GM23248 (cell line): ENCODE results near the gene AKAP6. TPM values are rescaled to one million over a fixed set of nuclear protein-coding genes. Genes with fewer than 3 reads are reported as not detected.
A peak's percentile ranks its signal among the peaks of the same experiment; 100 is the strongest.

Source experiments
- DNase-seq: peaks from one replicate; pipeline ENCODE4 v3.0.0-alpha.2; 2015
- H2AFZ ChIP-seq: fragments of 200-600 bp; sonication (generic); 2 replicates; pipeline ENCODE4 v1.6.1; 2016; ENCODE audit warnings: antibody characterized with exemption
- H3F3A ChIP-seq: fragments of 200-600 bp; sonication (generic); 2 replicates; pipeline ENCODE4 v1.6.1; 2016; ENCODE audit warnings: mild to moderate bottlenecking, antibody characterized with exemption, mixed run types; ENCODE audit not compliant: insufficient read depth
- H3K27ac ChIP-seq: fragments of 200-600 bp; sonication (generic); 2 replicates; pipeline ENCODE4 v1.5.1; 2016; ENCODE audit warnings: mild to moderate bottlenecking
- H3K27me3 ChIP-seq: fragments of 200-600 bp; sonication (generic); replicated peaks from 2 replicates; pipeline ENCODE4 v1.6.1; 2016; ENCODE audit warnings: mild to moderate bottlenecking; ENCODE audit not compliant: insufficient read depth
- H3K36me3 ChIP-seq: fragments of 200-600 bp; sonication (generic); 2 replicates; pipeline ENCODE4 v1.6.1; 2016; ENCODE audit warnings: low read depth, mild to moderate bottlenecking
- H3K4me1 ChIP-seq: fragments of 200-600 bp; sonication (generic); 2 replicates; pipeline ENCODE4 v1.6.1; 2016; ENCODE audit warnings: mild to moderate bottlenecking; ENCODE audit not compliant: insufficient read depth
- H3K4me2 ChIP-seq: fragments of 200-600 bp; sonication (generic); one replicate; pipeline ENCODE4 v1.6.1; 2016; ENCODE audit warnings: mild to moderate bottlenecking; ENCODE audit not compliant: unreplicated experiment
- H3K4me3 ChIP-seq: fragments of 200-600 bp; sonication (generic); 2 replicates; pipeline ENCODE4 v1.5.1; 2016; ENCODE audit warnings: mild to moderate bottlenecking
- H3K79me2 ChIP-seq: fragments of 200-600 bp; sonication (generic); 2 replicates; pipeline ENCODE4 v1.6.1; 2016; ENCODE audit warnings: mild to moderate bottlenecking; ENCODE audit not compliant: insufficient read depth
- H3K9ac ChIP-seq: fragments of 200-600 bp; sonication (generic); 2 replicates; pipeline ENCODE4 v1.6.1; 2016; ENCODE audit warnings: mild to moderate bottlenecking
- H3K9me2 ChIP-seq: fragments of 200-600 bp; sonication (generic); 2 replicates; pipeline ENCODE4 v1.6.1; 2016; ENCODE audit warnings: mixed run types, mild to moderate bottlenecking, moderate library complexity; ENCODE audit not compliant: insufficient read depth
- H3K9me3 ChIP-seq: fragments of 200-600 bp; sonication (generic); one replicate; pipeline ENCODE4 v1.6.1; 2017; ENCODE audit warnings: low read depth
- H4K20me1 ChIP-seq: fragments of 200-600 bp; sonication (generic); 2 replicates; pipeline ENCODE4 v1.6.0; 2016; ENCODE audit not compliant: insufficient read depth
- EZH2 ChIP-seq: fragments of 200-600 bp; sonication (generic); IDR thresholded peaks from 2 replicates; pipeline ENCODE4 v1.6.1; 2018; ENCODE audit warnings: antibody characterized with exemption, mild to moderate bottlenecking; ENCODE audit not compliant: insufficient read depth, poor library complexity, severe bottlenecking
- EZH2phosphoT487 ChIP-seq: fragments of 200-600 bp; sonication (generic); IDR thresholded peaks from 2 replicates; pipeline ENCODE4 v1.6.1; 2018; ENCODE audit warnings: antibody characterized with exemption, moderate library complexity, mild to moderate bottlenecking, low read depth; ENCODE audit not compliant: insufficient read depth
- WGBS, 2 experiments: methylation state at CpG; one replicate each; pipeline ENCODE4 v1.1.6; 2015 to 2017; ENCODE audit warnings: low lambda C conversion rate in 2 of 2, low coverage in 1 of 2; ENCODE audit errors: missing lambda C conversion rate in 2 of 2; 5-methylcytosine and 5-hydroxymethylcytosine counted together
- in situ Hi-C: fragments of 300-500 bp; cut with MboI; formaldehyde crosslinking; loops from 2 replicates; pipeline ENCODE4 v1.15.0; 2020
- polyA plus RNA-seq: library from polyadenylated mRNA; unstranded; fragments of >200 nt; fragmentation: Nextera tagmentation; extraction: Ambion mirVana; gene quantifications from 2 replicates; pipeline ENCODE4 v1.2.1, GENCODE V29; 2016
- total RNA-seq: library from RNA; depleted of rRNA; stranded (reverse); fragments of >200 nt; shearing (Covaris generic); gene quantifications from 2 replicates; pipeline ENCODE4 v1.2.3, GENCODE V29; 2014

AKAP6 gene
- total and polyA plus RNA-seq, 2 experiments from 2014 or later = 4.8 to 19.1 TPM

DNA sequence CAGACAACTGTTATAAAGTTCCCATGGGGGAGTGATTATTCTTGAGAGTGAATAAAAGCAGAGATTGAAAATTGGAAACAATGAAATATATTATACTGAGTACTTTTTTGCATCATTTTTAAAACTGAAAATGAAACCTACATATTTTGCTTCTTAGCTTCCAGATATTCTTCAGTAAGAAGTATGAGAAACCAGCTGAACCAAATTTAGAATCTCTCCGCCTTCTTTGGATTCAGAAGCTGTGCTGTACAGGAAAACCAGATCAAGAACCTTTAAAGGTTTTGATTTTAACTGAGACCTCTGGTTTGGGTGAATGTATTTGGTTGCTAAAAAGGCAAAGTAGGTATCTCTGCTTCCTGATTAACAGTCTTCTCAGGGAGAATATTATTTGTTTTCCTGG is 109.4 kb downstream of the AKAP6 start:
- H3K4me3 ChIP-seq = no peak overlapping the region
- TF ChIP-seq EZH2 = no peak
- TF ChIP-seq EZH2phosphoT487 = no peak
- no peak overlapping the region for H3K9ac ChIP-seq
- 74 to 98% methylated on average over 1 of the region's 1 CpG for WGBS, 2 experiments
- H3K27ac ChIP-seq = no peak overlapping the region
- no peaks in the 10 kb centered on the region for H3K4me1 ChIP-seq
- no peak for DNase-seq
- no peaks in the 10 kb centered on the region for H3K9me3 ChIP-seq
- in situ Hi-C loops = no loop called here
- no peaks in the 10 kb centered on the region for H3F3A ChIP-seq
- no peak overlapping the region for H2AFZ ChIP-seq
- no peaks in the 10 kb centered on the region for H3K79me2 ChIP-seq
- H3K27me3 ChIP-seq = no peaks in the 10 kb centered on the region
- no peak overlapping the region for H3K4me2 ChIP-seq
- no peaks in the 10 kb centered on the region for H3K36me3 ChIP-seq
- H4K20me1 ChIP-seq = no peaks in the 10 kb centered on the region
- no peaks in the 10 kb centered on the region for H3K9me2 ChIP-seq

DNA sequence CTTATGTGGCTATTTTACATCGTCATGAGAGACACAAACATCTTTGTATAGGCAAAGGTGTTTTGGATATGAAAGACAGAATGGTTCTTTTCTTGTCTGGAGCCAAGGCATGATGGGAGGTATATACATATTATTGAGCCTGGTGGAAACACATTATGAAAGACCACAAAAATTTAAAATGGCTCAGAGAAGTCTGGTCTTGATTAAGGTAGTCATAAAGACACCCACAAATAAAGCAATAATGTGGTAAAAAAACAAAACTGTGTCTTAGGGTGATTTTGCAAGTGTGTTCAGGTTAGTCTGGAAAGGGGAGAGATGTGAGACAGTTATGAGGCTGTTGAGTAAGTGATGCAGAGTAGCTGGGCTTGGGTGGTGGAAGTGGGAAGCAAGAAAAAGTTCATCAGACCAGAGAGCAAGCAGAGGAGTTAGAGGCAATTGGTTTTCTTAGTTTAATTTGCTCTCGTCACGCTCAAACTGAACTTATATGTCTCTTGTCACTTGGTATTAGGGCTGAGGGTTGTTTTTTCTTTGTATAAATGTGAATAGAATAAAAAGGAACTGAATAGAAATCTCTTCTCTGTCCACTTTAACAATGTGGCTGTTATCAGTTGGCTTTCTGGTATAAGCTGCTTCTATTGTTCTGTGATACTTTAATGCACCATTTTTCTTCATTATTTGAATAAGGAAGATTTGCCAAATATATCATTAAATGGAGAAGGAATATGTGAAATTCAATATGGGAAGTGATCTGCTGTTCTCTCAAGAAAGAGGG is 115.0 kb downstream of the AKAP6 start:
- no peaks in the 10 kb centered on the region for H3K79me2 ChIP-seq
- no peaks in the 10 kb centered on the region for H3F3A ChIP-seq
- H3K27ac ChIP-seq = no peak overlapping the region
- DNase-seq = peak; percentile 17
- no peaks in the 10 kb centered on the region for H3K4me1 ChIP-seq
- H3K27me3 ChIP-seq = no peaks in the 10 kb centered on the region
- H3K9me2 ChIP-seq = no peaks in the 10 kb centered on the region
- H3K4me2 ChIP-seq = no peak overlapping the region
- H3K36me3 ChIP-seq = no peaks in the 10 kb centered on the region
- H2AFZ ChIP-seq = no peak overlapping the region
- no peak overlapping the region for H3K9ac ChIP-seq
- H3K4me3 ChIP-seq = no peak overlapping the region
- TF ChIP-seq EZH2phosphoT487 (no peak), EZH2 (no peak)
- in situ Hi-C loops = no loop called here
- no peaks in the 10 kb centered on the region for H4K20me1 ChIP-seq
- 85 to 86% methylated on average over 3 of the region's 3 CpGs for WGBS, 2 experiments
- H3K9me3 ChIP-seq = no peaks in the 10 kb centered on the region

DNA sequence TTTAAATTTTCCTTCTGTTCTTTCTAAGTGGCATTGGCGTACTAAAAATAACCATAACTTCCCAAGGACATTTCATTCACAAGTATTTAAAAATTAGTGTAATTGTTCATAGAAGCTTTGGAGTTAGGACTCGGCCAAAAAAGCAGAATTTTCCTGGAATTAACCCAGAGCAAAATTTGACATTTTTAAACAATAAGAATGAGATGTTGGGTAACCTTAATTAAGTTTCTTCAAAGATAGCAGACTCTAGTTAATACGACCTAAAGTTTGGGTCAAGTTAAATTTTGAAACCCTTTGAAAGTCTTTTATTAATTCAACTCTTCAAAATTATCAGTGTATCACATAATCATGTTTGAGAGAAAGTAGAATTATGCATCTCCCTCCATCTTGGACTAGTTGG is 118.3 kb downstream of the AKAP6 start:
- Histone ChIP-seq H3K27ac (no peak overlapping the region), H3K36me3 (no peaks in the 10 kb centered on the region), H3F3A (no peaks in the 10 kb centered on the region), H3K79me2 (no peaks in the 10 kb centered on the region), H3K4me2 (no peak overlapping the region), H3K9me3 (no peaks in the 10 kb centered on the region), H3K9ac (no peak overlapping the region), H3K4me3 (no peak overlapping the region), H3K9me2 (no peaks in the 10 kb centered on the region; the same call in 1 of the 2 replicates), H3K4me1 (no peaks in the 10 kb centered on the region), H3K27me3 (no peaks in the 10 kb centered on the region), H2AFZ (no peak overlapping the region), H4K20me1 (no peaks in the 10 kb centered on the region)
- 55 to 64% methylated on average over 3 of the region's 3 CpGs for WGBS, 2 experiments
- in situ Hi-C loops = no loop called here
- TF ChIP-seq EZH2phosphoT487 (no peak), EZH2 (no peak)
- no peak for DNase-seq

DNA sequence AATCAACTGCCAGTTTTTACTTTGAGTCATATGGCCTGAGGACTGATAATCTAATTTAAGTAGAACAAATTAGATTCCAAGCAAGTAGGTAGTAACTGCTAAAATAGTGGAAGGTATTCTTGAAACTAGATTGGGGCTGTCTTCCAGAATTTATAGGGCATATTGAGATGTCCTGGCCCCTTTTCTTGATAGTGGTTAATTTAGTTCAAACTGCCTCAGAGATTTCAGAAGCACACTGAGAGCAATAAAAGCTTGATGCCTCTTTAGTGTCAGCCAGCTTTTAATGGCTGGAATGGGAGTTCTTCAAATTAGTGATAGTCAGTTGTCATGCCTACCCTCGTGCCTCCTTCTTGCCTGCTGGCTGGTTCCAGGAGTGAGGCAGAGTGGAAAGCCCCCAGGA is 120.5 kb downstream of the AKAP6 start:
- no peaks in the 10 kb centered on the region for H3K79me2 ChIP-seq
- no peak overlapping the region for H3K27ac ChIP-seq
- no peak overlapping the region for H3K9ac ChIP-seq
- H3K4me1 ChIP-seq = peaks cover 7% of the 10 kb centered on the region
- H4K20me1 ChIP-seq = no peaks in the 10 kb centered on the region
- H3K36me3 ChIP-seq = no peaks in the 10 kb centered on the region
- no peak overlapping the region for H3K4me2 ChIP-seq
- H3K9me3 ChIP-seq = no peaks in the 10 kb centered on the region
- H3K9me2 ChIP-seq = no peaks in the 10 kb centered on the region; the same call in 1 of the 2 replicates
- no peak overlapping the region for H2AFZ ChIP-seq
- 72 to 81% methylated on average over 1 of the region's 1 CpG for WGBS, 2 experiments
- no peaks in the 10 kb centered on the region for H3K27me3 ChIP-seq
- in situ Hi-C loops = no loop called here
- DNase-seq = no peak
- TF ChIP-seq EZH2phosphoT487 = no peak
- TF ChIP-seq EZH2 = no peak
- H3K4me3 ChIP-seq = no peak overlapping the region
- H3F3A ChIP-seq = peaks cover 7% of the 10 kb centered on the region
